ENCODE measurements around the gene SLC37A1. TPM values are rescaled to one million over a fixed set of nuclear protein-coding genes. Genes with fewer than 3 reads are reported as not detected.
A peak's percentile ranks its signal among the peaks of the same experiment; 100 is the strongest.

SLC37A1 gene
- total and polyA plus RNA-seq, 9 of the 15 experiments (the other 6 are each of a cell fraction or from before 2014, with no cell fraction given) = 0.06 to 3.4 (median 0.40) TPM

DNA sequence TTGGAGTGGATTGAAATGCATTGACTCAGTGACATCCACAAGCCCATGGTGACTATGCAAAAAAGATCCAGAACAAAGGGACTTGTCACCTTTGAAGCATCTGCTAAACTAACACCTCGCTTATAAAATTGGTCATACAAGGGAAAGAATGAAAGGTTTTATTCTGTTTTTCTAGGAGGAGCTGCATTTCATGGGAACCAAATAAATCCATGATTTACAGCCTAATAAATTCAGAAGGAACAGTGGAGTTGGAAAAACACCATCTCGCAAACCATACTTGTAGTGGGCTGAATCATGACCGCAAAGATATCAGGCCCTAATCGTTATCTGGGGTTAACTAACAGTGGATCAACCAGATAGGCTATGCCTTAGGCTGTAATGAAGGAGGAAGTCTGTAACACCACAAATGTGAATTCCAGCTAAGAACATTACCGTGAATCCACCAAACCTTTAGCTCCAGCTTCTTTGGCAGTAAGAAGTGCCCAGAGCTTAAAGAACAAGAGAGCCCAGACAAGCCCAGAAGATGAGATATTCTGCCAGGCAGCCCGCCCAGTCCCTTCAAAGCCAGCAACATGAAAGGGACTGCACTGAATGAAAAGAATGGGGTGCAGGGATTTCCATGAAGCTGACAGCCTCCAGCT is 45.0 kb upstream of the SLC37A1 start:
- H3K79me2 ChIP-seq (ENCODE audit: control insufficient read depth, insufficient read depth, low read length) = no peaks in the 10 kb centered on the region
- H3K27ac ChIP-seq (ENCODE audit: extremely low read depth, low read depth, low read length) = no peak overlapping the region
- intact Hi-C loops (cut with micrococcal nuclease) = loop anchor here (5.0 kb wide), 1 partner anchor 69 kb away; no protein-coding TSS in a partner anchor
- H3K27me3 ChIP-seq (ENCODE audit: control insufficient read depth in 2 of 2, insufficient read depth in 2 of 2, low read length in 2 of 2) = peaks cover 17 to 19% of the 10 kb centered on the region in 2 experiments
- CTCF ChIA-PET (ENCODE audit: low intra/inter-chr PET ratio) = no interaction called here
- no peaks in the 10 kb centered on the region for H4K20me1 ChIP-seq (replicated peaks; ENCODE audit: control insufficient read depth, insufficient read depth, low read length)
- H3K4me3 ChIP-seq = no peak overlapping the region
- in situ Hi-C loops (cut with MboI) = loop anchor here (5.0 kb wide), 1 partner anchor 59 kb away; no protein-coding TSS in a partner anchor
- 4% methylated on average over 6 of the region's 6 CpGs for WGBS (ENCODE audit: insufficient coverage, low coverage, missing lambda C conversion rate)
- no peak overlapping the region for H3K4me2 ChIP-seq (ENCODE audit: insufficient read depth, low read length)
- POLR2A ChIA-PET = interaction anchor here (0.8 to 1.8 kb wide), 2 partner anchors 12 to 65 kb away, joined by 3 to 7 read pairs; partner anchors contain the start of gene UBASH3A
- no peak overlapping the region for H2AFZ ChIP-seq (ENCODE audit: low read depth, low read length)
- peaks cover 32 to 40% of the 10 kb centered on the region in 2 experiments for H3K4me1 ChIP-seq (replicated peaks in 1 of 2; ENCODE audit: control insufficient read depth in 2 of 2, insufficient read depth in 2 of 2, low read length in 2 of 2)
- no peaks in the 10 kb centered on the region for H3K9me3 ChIP-seq (replicated peaks; ENCODE audit: control insufficient read depth, insufficient read depth, low read depth, low read length)
- H3K9me1 ChIP-seq (ENCODE audit: control insufficient read depth, insufficient read depth, low read length) = no peaks in the 10 kb centered on the region
- no peak overlapping the region for H3K9ac ChIP-seq (ENCODE audit: insufficient read depth in 1 of 2, low read depth in 2 of 2, low read length in 2 of 2)
- DNase-seq (ENCODE audit: extremely low read depth in 1 of 4, low spot score in 3 of 4) (no peak), FAIRE-seq (peak; percentile 26), ATAC-seq (no peak)
- no TSS peak for BruUV-seq (replicated peaks)
- no peaks in the 10 kb centered on the region for H3K36me3 ChIP-seq (ENCODE audit: control insufficient read depth, insufficient read depth, low read length)
- TF ChIP-seq MAFF (IDR thresholded peaks at IDR 0.05; ENCODE audit: low read length) (0 out of 2 replicates have a peak, but pooled peaks have one; percentile 7), CREB1 (IDR thresholded peaks at IDR 0.05) (no peak), CREB1 (CRISPR knock-in tag; IDR thresholded peaks at IDR 0.05) (no peak), C11orf30 (IDR thresholded peaks at IDR 0.05; ENCODE audit: low read depth) (0 out of 2 replicates have a peak, but pooled peaks have one; percentile 26), KLF13 (tag; IDR thresholded peaks at IDR 0.05; ENCODE audit: borderline replicate concordance, low read depth) (no peak), LEF1 (IDR thresholded peaks at IDR 0.05) (no peak), MYNN (IDR thresholded peaks at IDR 0.05) (no peak), MYNN (CRISPR knock-in tag; IDR thresholded peaks at IDR 0.05) (no peak), LARP7 (IDR thresholded peaks at IDR 0.05) (no peak), HBP1 (CRISPR knock-in tag; IDR thresholded peaks at IDR 0.05) (no peak), FOXP1 (CRISPR knock-in tag; IDR thresholded peaks at IDR 0.05) (no peak), FOSL1 (tag; conservative IDR thresholded peaks at IDR 0.05) (0 out of 2 replicates have a peak, but pooled peaks have one; percentile 21), MXD1 (CRISPR knock-in tag; IDR thresholded peaks at IDR 0.05; ENCODE audit: borderline replicate concordance, poor library complexity, severe bottlenecking) (no peak), CBFA2T2 (conservative IDR thresholded peaks at IDR 0.05) (no peak), ZNF76 (CRISPR knock-in tag; IDR thresholded peaks at IDR 0.05; ENCODE audit: borderline replicate concordance) (no peak)
- TF ChIP-seq, protein P1, sequence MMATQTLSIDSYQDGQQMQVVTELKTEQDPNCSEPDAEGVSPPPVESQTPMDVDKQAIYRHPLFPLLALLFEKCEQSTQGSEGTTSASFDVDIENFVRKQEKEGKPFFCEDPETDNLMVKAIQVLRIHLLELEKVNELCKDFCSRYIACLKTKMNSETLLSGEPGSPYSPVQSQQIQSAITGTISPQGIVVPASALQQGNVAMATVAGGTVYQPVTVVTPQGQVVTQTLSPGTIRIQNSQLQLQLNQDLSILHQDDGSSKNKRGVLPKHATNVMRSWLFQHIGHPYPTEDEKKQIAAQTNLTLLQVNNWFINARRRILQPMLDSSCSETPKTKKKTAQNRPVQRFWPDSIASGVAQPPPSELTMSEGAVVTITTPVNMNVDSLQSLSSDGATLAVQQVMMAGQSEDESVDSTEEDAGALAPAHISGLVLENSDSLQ (IDR thresholded peaks at IDR 0.05) = no peak
- TF ChIP-seq, protein P2, sequence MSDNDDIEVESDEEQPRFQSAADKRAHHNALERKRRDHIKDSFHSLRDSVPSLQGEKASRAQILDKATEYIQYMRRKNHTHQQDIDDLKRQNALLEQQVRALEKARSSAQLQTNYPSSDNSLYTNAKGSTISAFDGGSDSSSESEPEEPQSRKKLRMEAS (CRISPR knock-in tag; IDR thresholded peaks at IDR 0.05) = no peak
- TF ChIP-seq, protein P3, sequence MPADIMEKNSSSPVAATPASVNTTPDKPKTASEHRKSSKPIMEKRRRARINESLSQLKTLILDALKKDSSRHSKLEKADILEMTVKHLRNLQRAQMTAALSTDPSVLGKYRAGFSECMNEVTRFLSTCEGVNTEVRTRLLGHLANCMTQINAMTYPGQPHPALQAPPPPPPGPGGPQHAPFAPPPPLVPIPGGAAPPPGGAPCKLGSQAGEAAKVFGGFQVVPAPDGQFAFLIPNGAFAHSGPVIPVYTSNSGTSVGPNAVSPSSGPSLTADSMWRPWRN (IDR thresholded peaks at IDR 0.05; ENCODE audit: low read depth) = peak; percentile 50; the same call in 1 of the 2 replicates
- TF ChIP-seq, protein P4, sequence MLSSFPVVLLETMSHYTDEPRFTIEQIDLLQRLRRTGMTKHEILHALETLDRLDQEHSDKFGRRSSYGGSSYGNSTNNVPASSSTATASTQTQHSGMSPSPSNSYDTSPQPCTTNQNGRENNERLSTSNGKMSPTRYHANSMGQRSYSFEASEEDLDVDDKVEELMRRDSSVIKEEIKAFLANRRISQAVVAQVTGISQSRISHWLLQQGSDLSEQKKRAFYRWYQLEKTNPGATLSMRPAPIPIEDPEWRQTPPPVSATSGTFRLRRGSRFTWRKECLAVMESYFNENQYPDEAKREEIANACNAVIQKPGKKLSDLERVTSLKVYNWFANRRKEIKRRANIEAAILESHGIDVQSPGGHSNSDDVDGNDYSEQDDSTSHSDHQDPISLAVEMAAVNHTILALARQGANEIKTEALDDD (IDR thresholded peaks at IDR 0.05) = no peak

Data from K562 (cell line).